Measurements from ENCODE around the gene CNNM1. TPM values are rescaled to one million over a fixed set of nuclear protein-coding genes. Genes with fewer than 3 reads are reported as not detected.

Gene CNNM1
- total RNA-seq, 1 donor from 2014 or later, result 0.08 TPM

DNA sequence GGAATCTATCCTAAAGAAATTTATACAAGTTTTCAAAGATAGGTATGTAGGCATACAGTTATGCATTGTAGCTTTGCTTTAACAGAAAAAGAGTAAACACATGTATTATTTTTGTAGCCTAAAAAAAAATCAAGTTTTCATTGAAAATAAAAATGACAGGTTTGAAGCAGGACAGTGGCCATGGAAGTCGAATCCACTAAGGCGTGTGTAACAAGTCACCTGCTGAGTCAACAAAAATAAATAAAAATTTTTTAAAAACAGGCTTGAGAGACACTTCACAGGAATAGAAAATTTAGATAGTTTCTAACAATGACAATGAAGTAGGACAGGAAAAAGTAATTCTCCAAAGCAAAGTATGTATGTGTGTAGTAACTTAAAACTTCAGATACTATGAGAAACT is 109.7 kb downstream of the CNNM1 start:
- TF ChIP-seq, protein P1, sequence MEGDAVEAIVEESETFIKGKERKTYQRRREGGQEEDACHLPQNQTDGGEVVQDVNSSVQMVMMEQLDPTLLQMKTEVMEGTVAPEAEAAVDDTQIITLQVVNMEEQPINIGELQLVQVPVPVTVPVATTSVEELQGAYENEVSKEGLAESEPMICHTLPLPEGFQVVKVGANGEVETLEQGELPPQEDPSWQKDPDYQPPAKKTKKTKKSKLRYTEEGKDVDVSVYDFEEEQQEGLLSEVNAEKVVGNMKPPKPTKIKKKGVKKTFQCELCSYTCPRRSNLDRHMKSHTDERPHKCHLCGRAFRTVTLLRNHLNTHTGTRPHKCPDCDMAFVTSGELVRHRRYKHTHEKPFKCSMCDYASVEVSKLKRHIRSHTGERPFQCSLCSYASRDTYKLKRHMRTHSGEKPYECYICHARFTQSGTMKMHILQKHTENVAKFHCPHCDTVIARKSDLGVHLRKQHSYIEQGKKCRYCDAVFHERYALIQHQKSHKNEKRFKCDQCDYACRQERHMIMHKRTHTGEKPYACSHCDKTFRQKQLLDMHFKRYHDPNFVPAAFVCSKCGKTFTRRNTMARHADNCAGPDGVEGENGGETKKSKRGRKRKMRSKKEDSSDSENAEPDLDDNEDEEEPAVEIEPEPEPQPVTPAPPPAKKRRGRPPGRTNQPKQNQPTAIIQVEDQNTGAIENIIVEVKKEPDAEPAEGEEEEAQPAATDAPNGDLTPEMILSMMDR (IDR thresholded peaks at IDR 0.05; ENCODE audit: unreplicated experiment), result no peak
- Mint-ChIP-seq H3K27me3 (ENCODE audit: unreplicated experiment) (no peaks in the 10 kb centered on the region), H3K36me3 (ENCODE audit: low read depth, unreplicated experiment) (no peaks in the 10 kb centered on the region), H3K4me1 (ENCODE audit: unreplicated experiment) (peaks cover 5% of the 10 kb centered on the region), H3K4me3 (ENCODE audit: unreplicated experiment) (no peak overlapping the region), H3K9me3 (ENCODE audit: unreplicated experiment) (no peaks in the 10 kb centered on the region), H3K27ac (ENCODE audit: unreplicated experiment) (no peak overlapping the region)
- DNase-seq (ENCODE audit: low spot score), result no peak

DNA sequence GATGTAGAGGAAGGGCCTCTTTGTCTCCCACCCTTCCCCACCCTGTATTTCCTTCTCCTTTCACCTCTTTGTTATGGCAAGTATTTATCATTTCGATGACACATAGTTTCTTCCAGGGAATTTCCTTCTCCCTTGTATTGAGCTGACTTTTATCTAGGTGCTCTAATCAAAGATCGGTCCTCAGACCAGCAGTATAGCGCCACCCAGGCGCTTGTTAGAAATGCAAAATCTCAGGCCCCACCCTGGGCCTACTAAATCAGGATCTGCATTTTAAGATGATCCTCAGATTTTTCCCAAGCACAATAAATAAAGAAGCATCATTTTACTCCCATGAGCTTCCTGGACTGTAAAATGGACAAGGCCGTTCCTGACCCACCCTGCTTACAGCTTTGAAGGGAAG is 113.2 kb downstream of the CNNM1 start:
- no peak for DNase-seq (ENCODE audit: low spot score)
- Mint-ChIP-seq H3K4me1 (ENCODE audit: unreplicated experiment) (peaks cover 3% of the 10 kb centered on the region), H3K27ac (ENCODE audit: unreplicated experiment) (no peak overlapping the region), H3K27me3 (ENCODE audit: unreplicated experiment) (no peaks in the 10 kb centered on the region), H3K36me3 (ENCODE audit: low read depth, unreplicated experiment) (no peaks in the 10 kb centered on the region), H3K9me3 (ENCODE audit: unreplicated experiment) (no peaks in the 10 kb centered on the region), H3K4me3 (ENCODE audit: unreplicated experiment) (no peak overlapping the region)
- TF ChIP-seq, protein P1 (IDR thresholded peaks at IDR 0.05; ENCODE audit: unreplicated experiment), result no peak

DNA sequence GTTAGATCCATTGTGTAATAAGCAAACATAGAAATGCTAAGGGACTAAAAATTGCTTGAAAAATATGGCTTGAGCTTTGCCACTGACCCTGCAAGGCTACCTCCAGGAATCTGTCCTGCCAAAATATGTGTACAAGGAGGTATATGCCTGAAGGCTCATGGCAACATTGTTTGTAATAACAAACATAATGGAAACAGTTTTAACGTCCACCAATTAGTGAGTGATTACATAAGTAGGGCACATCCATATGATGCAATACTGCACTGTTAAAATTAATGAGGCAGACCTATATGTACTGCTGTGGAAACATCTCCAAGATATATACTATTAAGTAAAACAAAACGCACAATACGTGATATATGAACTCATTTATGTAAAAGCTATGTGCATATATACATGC is 114.3 kb downstream of the CNNM1 start:
- Mint-ChIP-seq H3K36me3 (ENCODE audit: low read depth, unreplicated experiment) (no peaks in the 10 kb centered on the region), H3K4me1 (ENCODE audit: unreplicated experiment) (peaks cover 3% of the 10 kb centered on the region), H3K27ac (ENCODE audit: unreplicated experiment) (no peak overlapping the region), H3K9me3 (ENCODE audit: unreplicated experiment) (no peaks in the 10 kb centered on the region), H3K4me3 (ENCODE audit: unreplicated experiment) (no peak overlapping the region), H3K27me3 (ENCODE audit: unreplicated experiment) (no peaks in the 10 kb centered on the region)
- DNase-seq (ENCODE audit: low spot score), result no peak
- TF ChIP-seq, protein P1 (IDR thresholded peaks at IDR 0.05; ENCODE audit: unreplicated experiment), result no peak

Other genes starting within 250 kb of the CNNM1 start
- gene HPSE2, start 93.5 kb upstream of the CNNM1 start, total RNA-seq (ENCODE audit: unreplicated experiment), result not detected
- 33.7 TPM for gene GOT1, start 101.3 kb downstream of the CNNM1 start, total RNA-seq (ENCODE audit: unreplicated experiment)
- 0.82 TPM for gene NKX2-3, start 203.6 kb downstream of the CNNM1 start, total RNA-seq (ENCODE audit: unreplicated experiment)

Data from endothelial cell (in vitro differentiated cells).